Fibroblast of villous mesenchyme (primary cell): Measurements from ENCODE around the gene SPECC1. TPM values are rescaled to one million over a fixed set of nuclear protein-coding genes. Genes with fewer than 3 reads are reported as not detected.
"Not testable (repeated sequence)": the region's sequence is repeated elsewhere in the genome, so short reads cannot be mapped to it uniquely, and the experiment has no call there.

Experiments used
- DNase-seq: peaks from one replicate; pipeline ENCODE4 v3.0.0-alpha.2; 2010; ENCODE audit warnings: low read depth
- H3K4me3 ChIP-seq: 2 replicates; pipeline ENCODE4 v1.5.1; 2011; ENCODE audit warnings: low read depth, mild to moderate bottlenecking, low read length
- CTCF ChIP-seq: IDR thresholded peaks from 2 replicates; pipeline ENCODE4 v1.5.1; 2012; ENCODE audit warnings: low read depth, mild to moderate bottlenecking, low read length; ENCODE audit not compliant: insufficient read depth
- small RNA-seq: library from RNA; depleted of rRNA; stranded (forward); fragments of <200 nt; gene quantifications from one replicate; pipeline ENCODE3, GENCODE V24; 2012
- total RNA-seq: library from RNA; depleted of rRNA; stranded (reverse); fragments of >200 nt; gene quantifications from 2 replicates; pipeline ENCODE4 v1.2.3, GENCODE V29; 2012

Gene SPECC1
- total RNA-seq, 1 donor: 148 TPM

GRCh38 chr17:20320535-20321229, 311.5 kb downstream of the SPECC1 start:
- peak overlapping the region; percentile 59 for H3K4me3 ChIP-seq
- TF ChIP-seq CTCF: peak; percentile 83
- DNase-seq: peak; percentile 89

GRCh38 chr17:20321357-20321756, 312.2 kb downstream of the SPECC1 start:
- H3K4me3 ChIP-seq: peak overlapping the region; percentile 59
- DNase-seq: peak; percentile 33

- peak; percentile 52 for DNase-seq
- H3K4me3 ChIP-seq: not testable (repeated sequence)
Measured at GRCh38 chr17:20327739-20328138, 318.6 kb downstream of the SPECC1 start.

- DNase-seq, H3K4me3 ChIP-seq: not testable (repeated sequence)
Measured at GRCh38 chr17:20351405-20351804, 342.2 kb downstream of the SPECC1 start.

GRCh38 chr17:20352567-20352966, 343.4 kb downstream of the SPECC1 start:
- DNase-seq, H3K4me3 ChIP-seq: not testable (repeated sequence)

GRCh38 chr17:20363846-20364245, 354.7 kb downstream of the SPECC1 start:
- not testable (repeated sequence) for DNase-seq, H3K4me3 ChIP-seq

Small RNAs within 50 kb of the gene (small RNA-seq; reads per million reads assigned to genes)
- gene AC008088.1 (not detected), gene RNU6-1057P (not detected), gene RNU6-258P (not detected), gene RNU6-467P (not detected)

Other genes with a start within 250 kb of the SPECC1 start
- 16.8 and 21.9 TPM in 2 replicates for gene ULK2, start 141.4 kb upstream of the SPECC1 start, total RNA-seq
- gene AKAP10, start 31.5 kb upstream of the SPECC1 start, total RNA-seq: 20.0 and 32.8 TPM in 2 replicates